LoVo (cell line): ENCODE data around the gene SLC1A6.
"Not testable (repeated sequence)": the region's sequence is repeated elsewhere in the genome, so short reads cannot be mapped to it uniquely, and the experiment has no call there.

Experiments
- DNase-seq: peaks from one replicate; pipeline ENCODE4 v3.0.0-alpha.2; 2016; ENCODE audit warnings: low spot score

The SLC1A6 gene

DNA sequence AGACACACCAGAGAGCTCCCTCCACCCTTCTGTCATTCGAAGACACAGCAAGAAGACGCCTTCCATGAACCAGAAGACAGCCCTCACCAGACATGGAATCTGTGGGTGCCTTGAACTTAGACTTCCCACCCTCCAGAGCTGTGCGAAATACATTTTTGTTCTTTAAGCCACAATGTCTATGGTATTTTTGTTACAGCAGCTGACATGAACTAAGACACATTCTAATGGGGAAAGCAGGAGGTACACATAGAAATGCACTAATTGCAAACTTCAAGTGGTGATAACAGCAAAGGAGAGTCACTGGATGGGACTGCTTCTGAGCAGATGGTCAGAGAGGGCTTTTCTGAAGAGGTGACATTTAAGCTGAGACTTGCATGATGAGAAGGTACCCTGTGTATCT, 22.2 kb downstream of the SLC1A6 start:
- no peak for DNase-seq

DNA sequence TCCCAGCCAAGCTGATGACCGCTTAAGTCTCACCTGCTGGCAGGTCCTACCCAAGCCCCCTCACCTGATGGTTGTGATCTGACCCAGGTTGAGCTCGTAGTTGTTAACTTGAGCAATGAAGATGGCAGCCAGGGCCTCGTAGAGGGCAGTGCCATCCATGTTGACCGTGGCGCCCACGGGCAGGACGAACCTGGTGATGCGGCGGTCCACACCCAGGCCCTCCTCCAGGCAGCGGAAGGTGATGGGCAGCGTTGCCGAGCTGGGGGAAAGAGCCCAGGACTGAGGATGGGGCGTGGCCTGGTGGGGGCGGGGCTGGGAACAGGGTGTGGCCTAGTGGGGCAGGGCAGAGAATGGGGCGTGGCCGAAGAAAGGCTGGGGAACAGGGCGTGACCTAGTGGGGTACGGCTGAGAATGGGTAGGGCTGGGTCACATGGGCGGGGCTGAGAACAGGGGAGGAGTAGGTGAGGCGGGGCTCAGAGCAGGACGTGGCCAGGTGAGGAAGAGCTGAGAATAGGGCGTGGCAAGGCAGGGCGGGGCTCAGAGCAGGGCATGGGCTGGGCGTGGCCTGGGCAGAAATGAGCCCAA, 25.5 kb downstream of the SLC1A6 start:
- no peak for DNase-seq

DNA sequence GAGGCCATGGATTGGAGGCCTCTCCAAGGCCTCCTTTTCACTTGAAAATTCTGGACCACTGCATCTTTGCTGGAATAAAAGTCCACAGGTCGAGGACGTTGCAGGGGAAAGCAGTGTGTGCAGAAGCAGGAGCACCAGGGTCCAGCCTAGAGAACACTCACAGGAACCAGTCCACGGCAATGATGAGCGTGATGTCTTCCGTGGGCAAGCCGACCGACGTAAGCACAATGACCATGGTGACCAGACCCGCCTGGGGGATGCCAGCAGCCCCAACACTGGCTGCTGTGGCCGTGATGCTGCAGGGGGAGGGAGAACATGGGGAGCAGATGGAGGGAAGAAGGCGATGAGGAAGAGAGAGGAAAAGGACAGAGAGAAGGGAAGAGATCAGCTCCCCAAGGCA, 26.9 kb downstream of the SLC1A6 start:
- DNase-seq: no peak

DNA sequence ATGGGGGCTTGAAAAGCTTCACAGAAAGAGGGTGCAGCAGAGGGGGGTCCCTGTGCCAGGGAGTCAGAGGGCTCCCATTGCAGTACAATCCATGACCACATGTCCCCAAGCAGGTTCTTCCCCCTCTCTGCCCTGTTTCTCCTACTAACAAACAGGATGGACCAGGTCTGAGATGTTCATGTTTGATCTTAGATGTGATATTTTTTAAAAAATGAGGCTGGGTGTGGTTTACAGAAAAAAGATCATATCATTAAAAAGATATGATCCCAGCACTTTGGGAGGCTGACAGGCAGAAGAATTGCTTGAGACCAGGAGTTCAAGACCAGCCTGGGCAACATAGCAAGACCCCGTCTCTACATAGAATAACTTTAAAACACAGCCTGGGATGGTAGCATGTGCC, 29.2 kb downstream of the SLC1A6 start:
- DNase-seq: no peak

DNA sequence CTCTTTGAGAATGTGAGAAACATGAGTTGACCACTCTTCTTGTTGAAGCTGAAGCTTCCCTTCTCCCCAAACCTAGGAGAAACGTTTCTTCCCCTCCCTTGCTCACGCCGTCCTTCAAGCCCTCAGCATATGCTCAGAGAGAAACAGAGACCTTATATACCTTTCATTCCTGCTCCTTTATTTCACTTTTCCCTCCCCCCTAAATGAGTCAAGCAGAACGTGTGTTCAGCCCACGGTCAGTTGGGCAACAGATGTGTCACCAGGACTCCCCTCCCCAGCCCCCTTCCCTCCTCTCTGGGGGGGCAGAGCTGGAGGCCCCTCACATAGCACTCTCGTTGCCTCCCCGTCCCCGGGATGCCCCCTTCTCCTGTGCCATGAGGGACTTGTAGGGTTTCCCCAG, 29.8 kb downstream of the SLC1A6 start:
- no peak for DNase-seq

DNA sequence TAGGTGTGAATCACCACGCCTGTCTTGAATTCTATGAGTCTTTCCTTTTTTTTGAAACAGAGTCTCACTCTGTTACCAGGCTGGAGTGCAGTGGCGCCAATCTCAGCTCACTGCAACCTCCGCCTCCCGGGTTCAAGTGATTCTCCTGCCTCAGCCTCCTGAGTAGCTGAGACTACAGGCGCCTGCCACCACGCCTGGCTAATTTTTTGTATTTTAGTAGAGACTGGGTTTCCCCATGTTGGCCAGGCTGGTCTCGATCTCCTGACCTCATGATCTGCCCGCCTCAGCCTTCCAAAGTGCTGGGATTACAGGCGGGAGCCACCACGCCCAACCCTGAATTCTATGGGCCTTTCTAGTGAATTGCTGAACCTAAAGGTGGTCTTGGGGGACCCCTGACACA, 30.3 kb downstream of the SLC1A6 start:
- not testable (repeated sequence) for DNase-seq

DNA sequence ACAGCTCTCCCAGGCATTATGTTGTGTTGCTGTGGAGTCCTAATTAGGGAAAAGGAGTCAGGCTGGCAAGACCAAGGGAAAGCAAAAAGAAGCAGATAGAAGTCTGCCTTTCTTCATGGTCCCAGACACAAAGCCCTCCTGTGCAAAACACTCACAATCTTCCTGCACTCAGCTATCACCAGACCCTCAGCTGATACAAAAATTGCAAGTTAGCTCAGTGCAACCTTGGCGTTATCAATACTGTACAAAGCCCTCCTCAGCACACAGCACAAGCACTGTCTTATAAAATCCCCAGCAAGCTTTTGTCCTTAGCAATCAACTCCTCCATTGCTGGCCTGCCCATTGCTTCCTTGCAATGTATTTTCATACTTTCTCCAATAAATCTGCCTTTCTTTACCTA, 35.2 kb downstream of the SLC1A6 start:
- no peak for DNase-seq

DNA sequence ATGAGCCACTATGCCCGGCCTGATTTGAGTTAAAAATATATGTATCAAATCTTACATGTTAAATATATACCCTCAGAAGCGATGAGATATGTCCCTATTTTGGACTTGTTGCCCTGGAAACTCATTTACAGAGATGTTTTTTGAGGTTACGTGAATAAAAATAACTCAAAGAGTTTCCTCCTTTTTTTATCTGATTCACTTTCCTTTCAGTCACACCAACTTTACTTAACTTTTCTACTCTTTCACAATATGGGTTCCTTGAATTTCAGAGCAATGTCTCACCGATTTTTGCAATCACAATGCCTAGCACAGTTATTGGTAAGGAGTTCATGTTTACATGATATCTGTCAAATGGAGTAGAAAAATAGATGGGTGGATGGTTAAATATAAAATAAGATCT, 36.1 kb downstream of the SLC1A6 start:
- DNase-seq: no peak

DNA sequence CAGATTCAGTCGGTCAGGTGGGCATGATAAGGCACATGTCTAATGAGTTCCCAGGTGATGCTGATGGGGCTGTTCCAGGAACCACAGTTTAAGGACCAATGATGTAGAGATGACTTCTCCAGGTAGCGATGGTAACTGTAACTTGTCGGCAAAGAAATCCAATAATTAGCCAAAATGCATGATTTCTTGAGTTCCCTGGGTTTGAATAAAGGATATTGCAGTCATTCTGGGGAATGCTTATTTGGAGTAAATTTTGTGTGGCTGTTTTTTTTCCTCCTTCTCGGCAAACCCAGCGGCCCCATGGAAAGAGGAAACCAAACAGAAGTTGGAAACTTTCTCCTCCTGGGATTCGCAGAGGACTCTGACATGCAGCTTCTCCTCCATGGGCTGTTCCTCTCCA, 38.5 kb downstream of the SLC1A6 start, which contains the start of gene OR7C2:
Gene OR7C2 (plus strand): TSS at position 301 of the 400 bp plus-strand sequence. CDS start 0 bp downstream, at position 301.
- DNase-seq: no peak

DNA sequence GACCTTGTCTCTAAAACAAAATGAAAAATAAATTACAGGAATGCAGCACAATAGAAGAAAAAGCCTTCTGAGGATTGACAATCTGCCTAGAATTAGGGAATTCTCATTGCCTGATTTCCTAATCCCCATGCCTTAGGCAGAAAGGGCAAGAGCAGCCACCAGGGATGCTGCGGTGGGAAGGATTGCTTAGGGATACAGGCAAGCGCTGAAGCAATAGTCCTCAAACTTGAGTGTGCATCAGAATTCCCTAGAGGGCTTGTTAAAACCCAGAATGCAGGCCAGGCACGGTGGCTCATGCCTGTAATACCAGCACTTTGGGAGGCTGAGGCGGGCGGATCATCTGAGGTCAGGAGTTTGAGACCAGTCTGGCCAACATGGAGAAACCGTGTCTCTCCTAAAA, 39.4 kb downstream of the SLC1A6 start:
- DNase-seq: no peak

DNA sequence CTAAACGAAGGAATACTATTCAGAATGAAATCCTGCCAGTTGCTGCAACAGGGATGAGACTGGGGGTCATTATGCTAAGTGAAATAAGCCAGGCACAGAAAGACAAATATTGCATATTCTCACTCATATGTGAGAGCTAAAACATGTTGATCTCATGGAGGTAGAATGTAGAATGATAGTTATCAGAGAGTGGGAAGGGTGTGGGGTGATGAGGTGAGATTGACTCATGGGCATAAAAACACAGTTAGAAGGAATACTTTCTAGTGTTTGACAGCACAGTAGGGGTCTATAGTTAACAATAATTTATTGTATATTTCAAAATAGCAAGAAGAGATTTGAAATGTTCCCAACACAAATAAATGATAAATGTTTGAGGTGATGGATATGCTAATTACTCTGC, 46.2 kb downstream of the SLC1A6 start:
- DNase-seq: no peak

DNA sequence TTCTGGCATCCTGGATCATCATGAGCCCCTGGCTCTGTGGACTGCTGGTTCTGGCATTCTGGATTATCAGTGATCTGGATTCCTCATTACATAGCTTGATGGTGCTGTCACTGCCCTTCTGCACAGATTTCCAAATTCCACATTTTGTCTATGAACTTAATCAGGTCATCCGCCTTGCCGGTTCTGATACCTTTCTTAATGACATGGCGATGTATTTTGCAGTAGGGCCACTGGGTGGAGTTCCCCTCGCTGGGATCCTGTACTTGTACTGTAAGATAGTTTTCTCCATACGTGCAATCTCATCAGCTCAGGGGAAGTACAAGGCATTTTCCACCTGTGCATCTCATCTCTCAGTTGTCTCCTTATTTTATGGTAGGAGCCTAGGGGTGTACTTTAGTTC, 62.8 kb downstream of the SLC1A6 start:
- DNase-seq: no peak

DNA sequence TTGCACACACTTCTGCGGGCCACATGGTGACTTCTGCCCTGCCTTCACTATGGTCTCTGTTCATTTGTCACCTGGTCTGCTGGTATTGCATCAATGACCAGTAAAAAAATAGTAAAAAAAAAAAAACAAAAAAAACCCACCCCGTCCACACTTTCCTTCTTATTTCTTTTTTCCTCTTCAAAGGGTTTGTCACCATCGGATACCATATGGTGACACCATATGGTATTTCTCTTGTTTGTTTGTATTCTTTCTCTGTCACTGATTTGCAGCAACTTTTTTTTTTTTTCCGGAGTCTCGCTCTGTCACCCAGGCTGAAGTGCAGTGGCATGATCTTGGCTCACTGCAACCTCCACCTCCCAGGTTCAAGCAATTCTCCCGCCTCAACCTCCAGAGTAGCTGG, 64.5 kb downstream of the SLC1A6 start:
- DNase-seq: no peak

DNA sequence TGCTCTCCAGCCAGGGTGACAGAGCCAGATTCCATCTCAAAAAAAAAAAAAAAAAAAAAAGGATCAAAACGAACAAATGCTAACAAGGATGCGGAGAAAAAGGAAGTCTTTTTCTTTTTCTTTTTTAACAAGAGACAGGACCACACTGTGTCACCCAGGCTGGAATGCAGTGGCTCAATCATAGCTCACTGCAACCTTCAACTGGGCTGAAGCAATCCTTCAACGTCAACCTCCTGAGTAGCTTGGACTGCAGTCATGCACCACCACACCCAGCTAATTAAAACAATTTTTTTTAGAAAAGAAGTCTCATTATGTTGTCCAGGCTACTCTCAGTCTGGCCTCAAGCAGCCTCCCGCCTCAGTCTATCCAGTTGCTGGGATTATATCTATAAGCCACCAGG, 73.0 kb downstream of the SLC1A6 start:
- DNase-seq: no peak

DNA sequence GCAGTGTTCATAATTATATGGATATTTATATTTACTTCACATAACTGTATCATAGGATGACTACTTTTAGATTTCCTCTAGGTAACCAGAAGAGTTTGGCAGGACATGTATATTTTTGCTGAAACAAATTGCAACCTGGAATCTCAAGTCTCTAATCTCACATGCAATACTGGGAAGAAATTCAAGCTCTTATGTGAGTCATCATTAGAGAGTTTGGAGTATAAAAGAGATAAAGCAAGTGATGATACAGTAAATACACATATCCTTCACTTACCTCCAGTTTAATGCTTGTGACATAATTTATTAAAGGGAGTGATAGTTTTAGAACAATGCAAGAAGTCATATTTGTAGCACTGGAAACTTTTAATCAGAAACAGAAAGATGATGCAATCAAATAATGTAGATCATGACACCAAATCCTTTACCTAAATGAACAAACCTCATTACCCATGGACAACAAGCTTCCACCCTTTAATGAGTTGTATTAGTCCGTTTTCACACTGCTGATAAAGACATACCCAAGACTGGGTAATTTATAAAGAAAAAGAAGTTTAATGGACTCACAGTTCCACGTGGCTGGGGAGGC, 77.9 kb downstream of the SLC1A6 start:
- DNase-seq: no peak
